Measurements from ENCODE around the gene RC3H2. TPM values are rescaled to one million over a fixed set of nuclear protein-coding genes. Genes with fewer than 3 reads are reported as not detected.
"Not testable (repeated sequence)": the region's sequence is repeated elsewhere in the genome, so short reads cannot be mapped to it uniquely, and the experiment has no call there.

Gene RC3H2
- total RNA-seq, 4 donors from 2014 or later = 27.9 to 48.7 (median 41.7) TPM

DNA sequence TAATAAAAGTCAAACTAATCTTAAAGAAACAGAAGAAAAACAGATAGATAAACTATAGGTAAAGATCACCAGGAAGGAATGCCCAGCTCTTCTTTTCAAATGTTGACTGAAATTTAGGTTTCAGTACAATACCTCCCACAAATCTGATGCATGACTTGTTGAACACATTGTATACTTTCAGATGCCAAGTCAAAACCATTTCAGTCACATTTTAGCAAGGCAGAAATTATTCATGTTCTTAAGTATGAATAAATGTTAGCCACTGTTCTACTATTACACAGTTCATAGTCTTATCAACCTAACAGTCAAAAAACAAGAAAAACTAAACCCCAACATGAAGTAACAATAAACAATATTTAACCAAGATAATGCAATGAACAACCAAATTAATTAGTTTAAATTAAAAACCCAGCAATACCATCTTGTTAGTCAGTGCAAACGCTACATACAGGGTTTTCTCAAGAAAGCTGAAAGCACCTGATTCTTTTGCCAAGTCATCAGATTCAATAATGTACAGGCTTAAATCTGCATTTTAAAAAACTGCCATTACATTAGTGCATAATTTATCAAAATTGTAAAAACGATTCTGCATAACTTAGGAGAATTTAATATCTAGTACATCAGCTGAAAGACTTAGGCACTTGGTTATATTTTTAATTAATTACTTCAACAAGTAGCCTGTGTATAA is 56.8 kb downstream of the RC3H2 start:
- Histone ChIP-seq H3K4me3 (no peak overlapping the region), H3K36me3 (peaks cover 0 to 64% (median 0%) of the 10 kb centered on the region in 3 donors), H3K4me1 (no peaks in the 10 kb centered on the region), H3K27me3 (no peaks in the 10 kb centered on the region), H3K27ac (no peak overlapping the region), H3K9me3 (no peaks in the 10 kb centered on the region)
- no peak for DNase-seq
- no peak for TF ChIP-seq POLR2A (IDR thresholded peaks at IDR 0.05)
- TF ChIP-seq, protein P1, sequence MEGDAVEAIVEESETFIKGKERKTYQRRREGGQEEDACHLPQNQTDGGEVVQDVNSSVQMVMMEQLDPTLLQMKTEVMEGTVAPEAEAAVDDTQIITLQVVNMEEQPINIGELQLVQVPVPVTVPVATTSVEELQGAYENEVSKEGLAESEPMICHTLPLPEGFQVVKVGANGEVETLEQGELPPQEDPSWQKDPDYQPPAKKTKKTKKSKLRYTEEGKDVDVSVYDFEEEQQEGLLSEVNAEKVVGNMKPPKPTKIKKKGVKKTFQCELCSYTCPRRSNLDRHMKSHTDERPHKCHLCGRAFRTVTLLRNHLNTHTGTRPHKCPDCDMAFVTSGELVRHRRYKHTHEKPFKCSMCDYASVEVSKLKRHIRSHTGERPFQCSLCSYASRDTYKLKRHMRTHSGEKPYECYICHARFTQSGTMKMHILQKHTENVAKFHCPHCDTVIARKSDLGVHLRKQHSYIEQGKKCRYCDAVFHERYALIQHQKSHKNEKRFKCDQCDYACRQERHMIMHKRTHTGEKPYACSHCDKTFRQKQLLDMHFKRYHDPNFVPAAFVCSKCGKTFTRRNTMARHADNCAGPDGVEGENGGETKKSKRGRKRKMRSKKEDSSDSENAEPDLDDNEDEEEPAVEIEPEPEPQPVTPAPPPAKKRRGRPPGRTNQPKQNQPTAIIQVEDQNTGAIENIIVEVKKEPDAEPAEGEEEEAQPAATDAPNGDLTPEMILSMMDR (IDR thresholded peaks at IDR 0.05) = no peak

DNA sequence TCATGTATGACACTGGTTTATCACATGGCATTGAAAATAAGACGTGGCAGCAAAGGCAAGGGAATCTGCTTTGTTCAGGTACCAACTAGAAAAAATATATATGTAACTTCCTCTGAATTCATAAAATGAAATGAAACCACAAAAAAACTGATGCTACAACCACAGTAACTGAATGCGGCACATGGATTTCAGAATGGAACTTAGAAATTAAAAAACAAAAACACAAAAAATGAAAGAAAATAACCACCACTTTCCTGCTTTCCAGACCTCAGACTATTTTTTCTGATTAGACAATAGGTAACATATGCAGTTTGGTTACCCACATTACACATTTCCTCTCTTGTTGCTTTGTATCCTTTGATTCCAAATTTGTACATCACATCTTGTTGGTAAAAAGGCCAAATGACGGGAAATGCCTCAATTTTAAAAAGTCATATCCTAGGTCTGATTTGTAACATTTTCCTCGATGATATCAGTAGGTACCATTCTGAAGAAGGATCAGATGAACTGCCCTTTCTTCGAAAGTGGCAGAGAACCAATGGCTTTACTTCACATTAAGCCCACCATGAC is 58.7 kb downstream of the RC3H2 start:
- no peaks in the 10 kb centered on the region for H3K4me1 ChIP-seq
- no peak overlapping the region for H3K27ac ChIP-seq
- H3K9me3 ChIP-seq = no peaks in the 10 kb centered on the region
- H3K4me3 ChIP-seq = no peak overlapping the region
- DNase-seq = no peak
- TF ChIP-seq, protein P1 (IDR thresholded peaks at IDR 0.05) = no peak
- TF ChIP-seq POLR2A (IDR thresholded peaks at IDR 0.05) = no peak
- no peaks in the 10 kb centered on the region for H3K27me3 ChIP-seq
- peaks cover 0 to 50% (median 0%) of the 10 kb centered on the region in 3 donors for H3K36me3 ChIP-seq

DNA sequence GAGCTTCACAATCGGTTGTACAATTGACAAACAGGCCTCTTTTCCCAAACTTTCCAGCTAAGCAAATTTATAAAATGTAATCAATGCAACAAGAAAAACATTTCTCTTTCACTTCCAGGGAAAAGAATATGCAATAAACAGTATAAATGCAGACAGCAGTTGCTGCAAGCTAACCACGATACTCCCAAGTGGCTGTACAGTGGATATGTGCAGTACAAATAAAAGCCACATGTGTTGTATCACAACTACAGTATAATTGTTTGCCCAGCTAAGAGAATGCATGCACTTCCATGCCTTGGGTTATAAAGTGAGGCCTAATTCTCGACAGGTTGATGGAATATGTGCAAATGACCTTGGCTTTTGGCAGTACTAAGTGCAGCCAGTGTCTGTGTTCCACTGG is 60.0 kb downstream of the RC3H2 start:
- Histone ChIP-seq H3K9me3 (no peaks in the 10 kb centered on the region), H3K4me3 (no peak overlapping the region), H3K36me3 (peaks cover 0 to 36% (median 0%) of the 10 kb centered on the region in 3 donors), H3K4me1 (no peaks in the 10 kb centered on the region), H3K27me3 (no peaks in the 10 kb centered on the region), H3K27ac (no peak overlapping the region)
- no peak for TF ChIP-seq POLR2A (IDR thresholded peaks at IDR 0.05)
- TF ChIP-seq, protein P1 (IDR thresholded peaks at IDR 0.05) = no peak
- DNase-seq = no peak

DNA sequence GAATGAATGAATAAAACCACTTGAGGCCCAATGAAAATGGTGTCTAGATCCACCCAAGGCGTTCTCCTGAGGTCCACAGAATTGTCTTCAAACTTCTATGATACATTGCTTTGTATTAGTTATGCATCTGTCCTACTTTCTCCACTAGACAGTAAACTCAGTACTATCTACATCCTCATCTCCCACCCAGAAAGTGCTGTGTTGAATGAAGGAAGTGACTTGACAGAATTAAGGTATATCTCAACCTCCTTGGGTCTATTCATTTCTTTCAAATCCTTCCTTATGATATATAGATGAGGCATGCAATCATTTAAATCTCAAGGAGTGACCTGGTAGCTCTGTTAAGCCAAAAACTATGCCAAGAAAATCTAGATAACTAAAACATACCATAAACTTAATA is 61.0 kb downstream of the RC3H2 start:
- Histone ChIP-seq H3K4me1 (no peaks in the 10 kb centered on the region), H3K4me3 (no peak overlapping the region), H3K27ac (no peak overlapping the region), H3K36me3 (peaks cover 0 to 26% (median 0%) of the 10 kb centered on the region in 3 donors), H3K9me3 (no peaks in the 10 kb centered on the region), H3K27me3 (no peaks in the 10 kb centered on the region)
- no peak for DNase-seq
- TF ChIP-seq, protein P1 (IDR thresholded peaks at IDR 0.05) = no peak
- TF ChIP-seq POLR2A (IDR thresholded peaks at IDR 0.05) = no peak

DNA sequence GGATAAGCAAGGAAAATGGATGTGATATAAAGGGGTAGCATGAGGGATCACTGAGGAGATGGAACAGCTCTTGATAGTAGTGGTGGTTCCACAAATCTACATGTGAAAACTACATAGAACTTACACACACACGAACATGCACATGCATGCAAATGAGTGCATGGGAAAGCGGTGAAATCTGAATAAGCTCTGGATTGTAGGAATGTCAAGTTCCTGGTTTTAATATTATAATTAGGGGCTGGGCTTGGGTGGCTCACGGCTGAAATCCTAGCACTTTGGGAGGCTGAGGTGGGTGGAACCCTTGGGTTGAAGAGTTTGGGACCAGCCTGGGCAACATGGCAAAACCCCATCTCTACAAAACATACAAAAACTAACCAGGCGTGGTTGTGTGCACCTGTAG is 63.7 kb downstream of the RC3H2 start:
- Histone ChIP-seq H3K27ac (no peak overlapping the region), H3K36me3 (peaks cover 0 to under 1% (median 0%) of the 10 kb centered on the region in 3 donors), H3K9me3 (no peaks in the 10 kb centered on the region), H3K4me3 (no peak overlapping the region), H3K27me3 (no peaks in the 10 kb centered on the region), H3K4me1 (no peaks in the 10 kb centered on the region)
- TF ChIP-seq, protein P1 (IDR thresholded peaks at IDR 0.05) = no peak
- TF ChIP-seq POLR2A (IDR thresholded peaks at IDR 0.05) = no peak
- no peak for DNase-seq

DNA sequence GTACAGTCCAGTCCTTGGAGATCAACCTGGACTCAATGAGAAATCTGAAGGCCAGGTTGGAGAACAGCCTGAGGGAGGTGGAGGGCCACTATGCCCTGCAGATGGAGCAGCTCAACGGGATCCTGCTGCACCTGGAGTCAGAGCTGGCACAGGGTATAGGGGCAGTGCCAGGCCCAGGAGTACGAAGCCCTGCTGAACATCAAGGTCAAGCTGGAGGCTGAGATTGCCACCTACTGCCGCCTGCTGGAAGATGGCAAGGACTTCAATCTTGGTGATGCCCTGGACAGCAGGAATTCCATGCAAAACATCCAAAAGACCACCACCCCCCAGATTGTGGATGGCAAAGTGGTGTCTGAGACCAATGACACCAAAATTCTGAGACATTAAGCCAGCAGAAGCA is 66.7 kb downstream of the RC3H2 start:
- H3K27me3 ChIP-seq, DNase-seq, H3K4me1 ChIP-seq, H3K9me3 ChIP-seq, H3K27ac ChIP-seq, H3K36me3 ChIP-seq, H3K4me3 ChIP-seq: not testable (repeated sequence)

Data from Peyer's patch (tissue), 4 donors.